ENCODE results near the gene EVC.

Gene EVC

GRCh38 chr4:5693871-5694270, 17.1 kb upstream of the EVC start:
- H3K27ac ChIP-seq (ENCODE audit: low read length), result no peak overlapping the region
- no peak overlapping the region for H3K4me3 ChIP-seq (ENCODE audit: low read length)
- TF ChIP-seq EZH2phosphoT487 (IDR thresholded peaks at IDR 0.05; ENCODE audit: low read depth) (no peak), CTCF (IDR thresholded peaks at IDR 0.05; ENCODE audit: low read depth, low read length) (no peak)
- no peak overlapping the region for H2AFZ ChIP-seq (ENCODE audit: low read depth, low read length)
- H3K9me3 ChIP-seq (ENCODE audit: insufficient read depth, low read length), result no peaks in the 10 kb centered on the region
- H4K20me1 ChIP-seq (ENCODE audit: insufficient read depth, low read length), result no peaks in the 10 kb centered on the region
- H3K79me2 ChIP-seq (ENCODE audit: low read length), result no peaks in the 10 kb centered on the region
- H3K4me1 ChIP-seq (ENCODE audit: low read length), result no peaks in the 10 kb centered on the region
- no peak overlapping the region for H3K9ac ChIP-seq (ENCODE audit: low read length)
- no peaks in the 10 kb centered on the region for H3K27me3 ChIP-seq (ENCODE audit: low read depth, low read length)
- peaks cover 4% of the 10 kb centered on the region for H3K36me3 ChIP-seq (replicated peaks; ENCODE audit: low read depth, low read length)
- no peak overlapping the region for H3K4me2 ChIP-seq (ENCODE audit: low read length)

DNA sequence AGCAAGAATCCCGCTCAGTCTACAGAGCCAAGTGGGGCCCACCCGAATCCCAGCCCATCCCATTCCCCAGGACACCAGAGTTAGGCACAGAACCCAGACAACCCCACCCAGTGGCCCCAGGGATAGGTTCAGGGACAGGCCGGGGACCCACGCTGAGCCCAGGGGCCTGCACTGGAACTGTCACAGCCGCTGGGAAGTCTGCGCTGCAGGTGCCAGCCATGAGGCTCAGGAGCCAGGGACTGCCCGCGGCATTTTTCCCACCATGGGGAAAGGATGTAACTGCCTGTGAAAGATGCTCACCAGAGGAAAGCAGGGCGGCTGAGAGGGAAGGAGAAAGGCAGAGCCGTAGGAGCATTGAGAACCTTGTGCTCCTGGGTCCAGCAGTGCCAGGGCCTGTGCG, 14.7 kb upstream of the EVC start:
- H3K9ac ChIP-seq (ENCODE audit: low read length), result no peak overlapping the region
- no peaks in the 10 kb centered on the region for H3K79me2 ChIP-seq (ENCODE audit: low read length)
- H3K4me2 ChIP-seq (ENCODE audit: low read length), result no peak overlapping the region
- no peak for TF ChIP-seq EZH2phosphoT487 (IDR thresholded peaks at IDR 0.05; ENCODE audit: low read depth)
- TF ChIP-seq CTCF (IDR thresholded peaks at IDR 0.05; ENCODE audit: low read depth, low read length), result no peak
- no peak overlapping the region for H2AFZ ChIP-seq (ENCODE audit: low read depth, low read length)
- H3K4me3 ChIP-seq (ENCODE audit: low read length), result no peak overlapping the region
- H4K20me1 ChIP-seq (ENCODE audit: insufficient read depth, low read length), result no peaks in the 10 kb centered on the region
- no peaks in the 10 kb centered on the region for H3K36me3 ChIP-seq (replicated peaks; ENCODE audit: low read depth, low read length)
- no peaks in the 10 kb centered on the region for H3K4me1 ChIP-seq (ENCODE audit: low read length)
- H3K27me3 ChIP-seq (ENCODE audit: low read depth, low read length), result no peaks in the 10 kb centered on the region
- H3K9me3 ChIP-seq (ENCODE audit: insufficient read depth, low read length), result no peaks in the 10 kb centered on the region
- no peak overlapping the region for H3K27ac ChIP-seq (ENCODE audit: low read length)

- H4K20me1 ChIP-seq (ENCODE audit: insufficient read depth, low read length), result peaks cover 7% of the 10 kb centered on the region; the same call in 1 of the 2 replicates
- H3K36me3 ChIP-seq (replicated peaks; ENCODE audit: low read depth, low read length), result peaks cover 19% of the 10 kb centered on the region
- no peaks in the 10 kb centered on the region for H3K79me2 ChIP-seq (ENCODE audit: low read length)
- H3K4me3 ChIP-seq (ENCODE audit: low read length), result no peak overlapping the region
- H3K4me2 ChIP-seq (ENCODE audit: low read length), result no peak overlapping the region
- H3K9me3 ChIP-seq (ENCODE audit: insufficient read depth, low read length), result no peaks in the 10 kb centered on the region
- H3K9ac ChIP-seq (ENCODE audit: low read length), result no peak overlapping the region
- no peak overlapping the region for H2AFZ ChIP-seq (ENCODE audit: low read depth, low read length)
- H3K27ac ChIP-seq (ENCODE audit: low read length), result no peak overlapping the region
- TF ChIP-seq CTCF (IDR thresholded peaks at IDR 0.05; ENCODE audit: low read depth, low read length), result no peak
- TF ChIP-seq EZH2phosphoT487 (IDR thresholded peaks at IDR 0.05; ENCODE audit: low read depth), result no peak
- H3K27me3 ChIP-seq (ENCODE audit: low read depth, low read length), result no peaks in the 10 kb centered on the region
- peaks cover under 1% of the 10 kb centered on the region; the same call in 1 of the 2 replicates for H3K4me1 ChIP-seq (ENCODE audit: low read length)
Measured at GRCh38 chr4:5700459-5700858, 10.5 kb upstream of the EVC start.

DNA sequence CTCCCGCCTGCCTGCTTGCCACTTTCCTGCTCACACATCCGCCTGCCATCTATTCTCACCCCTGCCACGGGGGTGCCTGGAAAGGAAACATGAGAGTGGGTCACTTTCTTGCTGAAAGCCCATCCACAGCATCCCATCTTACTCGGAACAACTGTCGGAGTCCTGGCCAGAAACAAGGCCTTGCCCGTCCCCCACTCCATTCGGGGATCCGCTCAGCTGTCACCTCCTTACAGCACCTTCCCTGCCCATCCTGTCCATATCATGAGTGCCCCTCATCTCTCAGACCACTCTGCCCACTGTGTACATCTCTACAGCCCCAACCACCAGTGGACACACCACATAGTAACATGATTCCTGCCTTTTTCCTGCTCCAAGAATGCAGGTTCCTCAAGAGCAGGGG, 9.0 kb upstream of the EVC start:
- peaks cover 7% of the 10 kb centered on the region; the same call in 1 of the 2 replicates for H4K20me1 ChIP-seq (ENCODE audit: insufficient read depth, low read length)
- H2AFZ ChIP-seq (ENCODE audit: low read depth, low read length), result no peak overlapping the region
- H3K4me1 ChIP-seq (ENCODE audit: low read length), result peaks cover 8% of the 10 kb centered on the region
- H3K4me3 ChIP-seq (ENCODE audit: low read length), result no peak overlapping the region
- TF ChIP-seq CTCF (IDR thresholded peaks at IDR 0.05; ENCODE audit: low read depth, low read length) (no peak), EZH2phosphoT487 (IDR thresholded peaks at IDR 0.05; ENCODE audit: low read depth) (no peak)
- H3K9me3 ChIP-seq (ENCODE audit: insufficient read depth, low read length), result no peaks in the 10 kb centered on the region
- H3K27me3 ChIP-seq (ENCODE audit: low read depth, low read length), result no peaks in the 10 kb centered on the region
- no peak overlapping the region for H3K4me2 ChIP-seq (ENCODE audit: low read length)
- no peak overlapping the region for H3K27ac ChIP-seq (ENCODE audit: low read length)
- H3K36me3 ChIP-seq (replicated peaks; ENCODE audit: low read depth, low read length), result peaks cover 19% of the 10 kb centered on the region
- H3K9ac ChIP-seq (ENCODE audit: low read length), result no peak overlapping the region
- peaks cover 2% of the 10 kb centered on the region; the same call in 1 of the 2 replicates for H3K79me2 ChIP-seq (ENCODE audit: low read length)

Measured in OCI-LY3 (cell line).